Vagina (tissue), 2 donors: ENCODE results near the gene PTPRD.

Source experiments
- CTCF ChIP-seq, 3 experiments: fragments of 450-650 bp in 2 of 3; fragments of 200-600 bp in 1 of 3; sonication (generic) in 1 of 3; IDR thresholded peaks; one replicate each; pipeline ENCODE4 v1.5.1; 2017 to 2019; ENCODE audit warnings: antibody characterized with exemption in 3 of 3, mild to moderate bottlenecking in 2 of 3, moderate library complexity in 2 of 3
- POLR2A ChIP-seq, 2 donors: fragments of 450-650 bp; IDR thresholded peaks; one replicate each; pipeline ENCODE4 v1.6.1; 2017; ENCODE audit warnings: antibody characterized with exemption in 2 of 2, mild to moderate bottlenecking in 2 of 2, moderate library complexity in 2 of 2

GRCh38 chr9:8382777-8383527 is 2229.8 kb downstream of the PTPRD start:
- TF ChIP-seq CTCF (IDR thresholded peaks at IDR 0.05) (no peak), POLR2A (IDR thresholded peaks at IDR 0.05) (no peak)
